ENCODE results near the gene C19orf73.
"Not testable (repeated sequence)": the region's sequence is repeated elsewhere in the genome, so short reads cannot be mapped to it uniquely, and the experiment has no call there.

Gene C19orf73

GRCh38 chr19:49148784-49149651 is 30.1 kb upstream of the C19orf73 start:
- DNase-seq (ENCODE audit: low read depth in 2 of 3, low spot score in 2 of 3): peak; percentile 56 to 66 (median 64)

- DNase-seq (ENCODE audit: low read depth in 2 of 3, low spot score in 2 of 3): no peak
Observed at GRCh38 chr19:49148044-49148682, 29.2 kb upstream of the C19orf73 start.

GRCh38 chr19:49146408-49146770 is 27.4 kb upstream of the C19orf73 start:
- not testable (repeated sequence) for DNase-seq (ENCODE audit: low read depth in 2 of 3, low spot score in 2 of 3)

GRCh38 chr19:49145573-49146407 is 26.8 kb upstream of the C19orf73 start:
- DNase-seq (ENCODE audit: low read depth in 2 of 3, low spot score in 2 of 3): peak; percentile 60 to 88 (median 85)

- DNase-seq (ENCODE audit: low read depth in 2 of 3, low spot score in 2 of 3): peak in 1 of 3 experiments; percentile 53
Observed at GRCh38 chr19:49142866-49143335, 24.0 kb upstream of the C19orf73 start.

GRCh38 chr19:49141352-49141751 is 22.4 kb upstream of the C19orf73 start:
- no peak for DNase-seq (ENCODE audit: low read depth in 2 of 3, low spot score in 2 of 3)

GRCh38 chr19:49140951-49141350 is 22.0 kb upstream of the C19orf73 start:
- DNase-seq (ENCODE audit: low read depth in 2 of 3, low spot score in 2 of 3): no peak

- DNase-seq (ENCODE audit: low read depth in 2 of 3, low spot score in 2 of 3): no peak
Observed at GRCh38 chr19:49136771-49137171, 17.8 kb upstream of the C19orf73 start.

GRCh38 chr19:49135686-49136085 is 16.7 kb upstream of the C19orf73 start:
- DNase-seq (ENCODE audit: low read depth in 2 of 3, low spot score in 2 of 3): no peak

GRCh38 chr19:49133621-49134454 is 14.9 kb upstream of the C19orf73 start:
- DNase-seq (ENCODE audit: low read depth in 2 of 3, low spot score in 2 of 3): no peak

- DNase-seq (ENCODE audit: low read depth in 2 of 3, low spot score in 2 of 3): no peak
Observed at GRCh38 chr19:49132974-49133609, 14.1 kb upstream of the C19orf73 start.

GRCh38 chr19:49130325-49130724 is 11.4 kb upstream of the C19orf73 start:
- DNase-seq (ENCODE audit: low read depth in 2 of 3, low spot score in 2 of 3): no peak

GRCh38 chr19:49129238-49129583 is 10.3 kb upstream of the C19orf73 start:
- DNase-seq (ENCODE audit: low read depth in 2 of 3, low spot score in 2 of 3): no peak

GRCh38 chr19:49128545-49129237 is 9.7 kb upstream of the C19orf73 start:
- DNase-seq (ENCODE audit: low read depth in 2 of 3, low spot score in 2 of 3): no peak

- DNase-seq (ENCODE audit: low read depth in 2 of 3, low spot score in 2 of 3): peak; percentile 89 to 93 (median 90)
Observed at GRCh38 chr19:49127674-49128544, 9.0 kb upstream of the C19orf73 start.

GRCh38 chr19:49127225-49127624 is 8.3 kb upstream of the C19orf73 start:
- DNase-seq (ENCODE audit: low read depth in 2 of 3, low spot score in 2 of 3): not testable (repeated sequence)

- no peak for DNase-seq (ENCODE audit: low read depth in 2 of 3, low spot score in 2 of 3)
Observed at GRCh38 chr19:49126575-49126974, 7.6 kb upstream of the C19orf73 start.

GRCh38 chr19:49125025-49125731 is 6.2 kb upstream of the C19orf73 start:
- DNase-seq (ENCODE audit: low read depth in 2 of 3, low spot score in 2 of 3): no peak

Measured in activated CD8-positive, alpha-beta memory T cell treated with anti-CD3 and anti-CD28 coated beads for 48 hours (primary cell).